OCI-LY7 (cell line): Measurements from ENCODE around the gene ANTKMT.

Experiments used
- CTCF ChIP-seq: fragments of 200-600 bp; sonication (generic); conservative IDR thresholded peaks from 2 replicates; pipeline ENCODE4 v1.5.1; 2014; ENCODE audit warnings: mild to moderate bottlenecking, antibody characterized with exemption, low read length, moderate library complexity, mixed read lengths
- EZH2phosphoT487 ChIP-seq: fragments of 200-600 bp; sonication (generic); IDR thresholded peaks from 2 replicates; pipeline ENCODE4 v1.6.1; 2018; ENCODE audit warnings: low read depth, borderline replicate concordance, mild to moderate bottlenecking, mixed run types, antibody characterized with exemption, low read length, moderate library complexity, mixed read lengths

GRCh38 chr16:728890-729744, 8.2 kb downstream of the ANTKMT start:
- TF ChIP-seq CTCF (no peak), EZH2phosphoT487 (no peak)
